RWPE2 (cell line): ENCODE data around the gene STXBP3.
A peak's percentile ranks its signal among the peaks of the same experiment; 100 is the strongest.

Source experiments
- ATAC-seq: fragments of 200-7000 bp; cut with Tn5 transposase; 3 replicates; pipeline ENCODE4 v1.9.1; 2021; ENCODE audit warnings: low read depth
- DNase-seq: peaks from one replicate; pipeline ENCODE4 v3.0.0-alpha.2; 2020; ENCODE audit warnings: low spot score
- H3K27ac ChIP-seq: fragments of 450-650 bp; 2 replicates; pipeline ENCODE4 v1.5.1; 2017; ENCODE audit warnings: mild to moderate bottlenecking; ENCODE audit not compliant: poor library complexity, severe bottlenecking
- H3K27me3 ChIP-seq: fragments of 250-450 bp; sonication (Bioruptor Pico); 2 replicates; pipeline ENCODE4 v1.5.1; 2021; ENCODE audit warnings: mild to moderate bottlenecking, moderate library complexity; ENCODE audit not compliant: insufficient read depth, poor library complexity, severe bottlenecking
- H3K36me3 ChIP-seq: fragments of 250-450 bp; sonication (Bioruptor Pico); 2 replicates; pipeline ENCODE4 v1.5.1; 2020; ENCODE audit warnings: low read depth, mild to moderate bottlenecking, moderate library complexity
- H3K4me1 ChIP-seq: fragments of 250-450 bp; sonication (Bioruptor Pico); 2 replicates; pipeline ENCODE4 v1.5.1; 2021; ENCODE audit warnings: mild to moderate bottlenecking, moderate library complexity; ENCODE audit not compliant: insufficient read depth, poor library complexity, severe bottlenecking
- H3K4me3 ChIP-seq: fragments of 250-450 bp; sonication (Bioruptor Pico); 2 replicates; pipeline ENCODE4 v1.5.1; 2021; ENCODE audit warnings: mild to moderate bottlenecking, moderate library complexity; ENCODE audit not compliant: severe bottlenecking
- H3K9me3 ChIP-seq: fragments of 250-450 bp; sonication (Bioruptor Pico); 2 replicates; pipeline ENCODE4 v1.5.1; 2021; ENCODE audit warnings: mild to moderate bottlenecking, moderate library complexity; ENCODE audit not compliant: severe bottlenecking
- TF ChIP-seq, protein P1 (sequence below): fragments of 450-650 bp; IDR thresholded peaks from one replicate; pipeline ENCODE4 v1.5.1; 2017; ENCODE audit warnings: mild to moderate bottlenecking, moderate library complexity; ENCODE audit not compliant: poor library complexity, severe bottlenecking

STXBP3 gene

DNA sequence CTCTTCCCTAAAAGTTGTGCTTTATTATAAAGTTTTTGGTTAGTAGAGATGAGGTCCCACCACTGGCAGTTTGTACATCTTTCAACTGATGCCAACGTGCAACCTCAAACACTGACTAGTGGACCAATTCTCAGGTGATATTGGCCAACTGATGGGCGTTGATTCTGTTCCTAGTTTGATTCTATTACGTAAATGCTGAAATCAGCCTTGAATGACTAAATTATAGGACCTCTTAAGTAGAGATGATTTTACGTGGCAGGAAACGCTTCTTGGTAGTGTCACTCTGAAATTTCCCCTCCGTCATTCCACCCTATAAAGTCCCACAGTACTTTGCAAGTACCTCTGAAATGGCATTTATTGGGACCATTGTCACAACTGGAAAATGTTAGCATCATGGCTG, 42.5 kb upstream of the STXBP3 start:
- TF ChIP-seq, protein P1, sequence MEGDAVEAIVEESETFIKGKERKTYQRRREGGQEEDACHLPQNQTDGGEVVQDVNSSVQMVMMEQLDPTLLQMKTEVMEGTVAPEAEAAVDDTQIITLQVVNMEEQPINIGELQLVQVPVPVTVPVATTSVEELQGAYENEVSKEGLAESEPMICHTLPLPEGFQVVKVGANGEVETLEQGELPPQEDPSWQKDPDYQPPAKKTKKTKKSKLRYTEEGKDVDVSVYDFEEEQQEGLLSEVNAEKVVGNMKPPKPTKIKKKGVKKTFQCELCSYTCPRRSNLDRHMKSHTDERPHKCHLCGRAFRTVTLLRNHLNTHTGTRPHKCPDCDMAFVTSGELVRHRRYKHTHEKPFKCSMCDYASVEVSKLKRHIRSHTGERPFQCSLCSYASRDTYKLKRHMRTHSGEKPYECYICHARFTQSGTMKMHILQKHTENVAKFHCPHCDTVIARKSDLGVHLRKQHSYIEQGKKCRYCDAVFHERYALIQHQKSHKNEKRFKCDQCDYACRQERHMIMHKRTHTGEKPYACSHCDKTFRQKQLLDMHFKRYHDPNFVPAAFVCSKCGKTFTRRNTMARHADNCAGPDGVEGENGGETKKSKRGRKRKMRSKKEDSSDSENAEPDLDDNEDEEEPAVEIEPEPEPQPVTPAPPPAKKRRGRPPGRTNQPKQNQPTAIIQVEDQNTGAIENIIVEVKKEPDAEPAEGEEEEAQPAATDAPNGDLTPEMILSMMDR: no peak
- no peaks in the 10 kb centered on the region for H3K9me3 ChIP-seq
- H3K27ac ChIP-seq: peak overlapping the region; percentile 47
- H3K4me1 ChIP-seq: peaks cover 12% of the 10 kb centered on the region
- ATAC-seq (no peak; the same call in 2 of the 3 replicates), DNase-seq (no peak)
- no peaks in the 10 kb centered on the region for H3K27me3 ChIP-seq
- peaks cover 30% of the 10 kb centered on the region for H3K36me3 ChIP-seq
- H3K4me3 ChIP-seq: no peak overlapping the region

DNA sequence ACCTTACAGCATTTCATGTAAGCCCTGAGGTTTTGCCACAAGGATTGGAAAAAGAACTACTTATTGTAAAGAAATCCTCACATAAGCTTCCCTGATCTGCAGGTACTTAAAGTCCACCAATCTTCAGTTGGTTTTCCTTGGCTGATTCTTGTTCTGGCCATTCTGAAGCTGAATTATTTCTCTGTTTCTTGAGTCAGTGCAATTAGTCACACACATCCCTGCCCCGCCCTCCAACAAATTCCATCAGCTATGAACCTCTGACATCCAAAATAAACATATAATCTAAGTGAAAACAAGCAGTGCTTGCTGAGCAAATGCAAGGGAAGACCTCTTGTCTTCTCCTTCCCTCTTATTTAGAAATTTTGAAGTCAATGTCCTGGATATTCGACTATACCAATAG, 42.0 kb upstream of the STXBP3 start:
- peaks cover 25% of the 10 kb centered on the region for H3K36me3 ChIP-seq
- H3K4me3 ChIP-seq: no peak overlapping the region
- no peaks in the 10 kb centered on the region for H3K27me3 ChIP-seq
- peak; percentile 87 for ATAC-seq
- H3K9me3 ChIP-seq: no peaks in the 10 kb centered on the region
- peak overlapping the region; percentile 47 for H3K27ac ChIP-seq
- DNase-seq: no peak
- TF ChIP-seq, protein P1: no peak
- peaks cover 12% of the 10 kb centered on the region for H3K4me1 ChIP-seq

DNA sequence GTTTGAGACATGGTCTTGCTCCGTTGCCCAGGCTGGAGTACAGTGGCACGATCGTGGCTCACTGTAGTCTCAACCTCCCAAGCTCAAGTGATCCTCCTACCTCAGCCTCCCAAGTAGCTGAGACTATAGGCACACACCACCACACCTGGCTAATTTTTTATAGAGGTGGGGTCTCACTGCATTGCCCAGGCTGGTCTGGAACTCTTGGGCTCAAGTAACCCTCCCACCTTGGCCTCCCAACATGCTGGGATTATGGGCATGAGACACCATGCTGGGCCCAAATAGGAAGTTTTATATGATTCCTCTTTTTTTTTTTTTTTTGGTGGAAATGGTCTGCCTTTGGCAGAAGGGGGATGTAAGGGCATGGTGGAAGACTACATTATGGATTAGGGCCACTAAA, 39.8 kb upstream of the STXBP3 start:
- Histone ChIP-seq H3K9me3 (no peaks in the 10 kb centered on the region), H3K4me3 (no peak overlapping the region), H3K27ac (no peak overlapping the region), H3K36me3 (peaks cover 3% of the 10 kb centered on the region), H3K4me1 (peaks cover 12% of the 10 kb centered on the region), H3K27me3 (no peaks in the 10 kb centered on the region)
- TF ChIP-seq, protein P1: no peak
- DNase-seq: no peak
- ATAC-seq: no peak

DNA sequence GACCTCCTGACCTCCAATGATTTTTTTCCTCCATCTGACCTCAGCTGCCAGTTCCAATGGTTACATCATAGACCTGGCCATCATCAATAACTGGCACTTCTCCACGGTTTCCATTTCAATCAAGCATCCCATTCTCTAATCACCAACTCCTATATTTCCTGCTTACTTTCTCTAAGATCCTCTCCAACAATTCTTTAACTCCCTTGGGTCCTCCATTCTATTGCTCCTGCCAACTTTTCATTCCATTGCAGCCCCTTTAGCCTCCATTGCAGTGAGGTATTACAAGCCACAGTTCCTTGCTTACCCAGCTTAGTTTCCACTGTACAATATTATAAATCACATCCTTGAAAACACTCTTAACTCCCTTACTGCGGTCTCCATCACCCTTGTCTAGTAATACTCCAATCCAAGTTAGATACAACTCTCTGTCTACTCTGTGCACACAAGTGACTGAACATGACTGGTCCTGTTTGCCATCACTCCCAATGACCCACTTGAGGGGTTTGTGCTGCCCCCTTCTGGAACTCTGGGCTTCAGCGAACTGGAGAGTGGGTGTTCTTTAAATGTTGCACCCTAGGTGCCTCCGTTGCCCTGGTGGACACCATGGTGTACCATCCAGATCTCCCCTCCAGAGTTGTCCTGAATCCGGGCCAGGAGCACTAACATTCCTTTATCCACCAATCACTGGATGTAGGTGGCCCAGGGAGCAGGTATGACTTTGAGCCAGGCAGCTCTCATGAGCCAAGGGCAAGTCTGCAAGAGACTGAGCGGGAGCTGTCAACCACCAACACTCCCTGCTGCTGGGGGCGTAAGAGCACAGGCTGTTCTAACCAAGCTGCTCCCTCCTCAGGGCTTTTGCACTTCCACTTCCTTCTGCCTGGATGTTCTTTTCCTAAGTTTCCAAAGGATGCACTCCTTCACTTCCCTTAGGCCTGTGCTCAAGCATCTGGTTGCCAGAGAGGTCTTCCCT, 37.5 kb upstream of the STXBP3 start:
- Histone ChIP-seq H3K27me3 (no peaks in the 10 kb centered on the region), H3K27ac (no peak overlapping the region), H3K9me3 (no peaks in the 10 kb centered on the region), H3K4me3 (no peak overlapping the region), H3K4me1 (peaks cover 8% of the 10 kb centered on the region), H3K36me3 (no peaks in the 10 kb centered on the region)
- TF ChIP-seq, protein P1: peak; percentile 7
- DNase-seq: no peak
- ATAC-seq: no peak
